ENCODE data around the gene KCTD21.
"Not testable (repeated sequence)": the region's sequence is repeated elsewhere in the genome, so short reads cannot be mapped to it uniquely, and the experiment has no call there.

The KCTD21 gene, protein sequence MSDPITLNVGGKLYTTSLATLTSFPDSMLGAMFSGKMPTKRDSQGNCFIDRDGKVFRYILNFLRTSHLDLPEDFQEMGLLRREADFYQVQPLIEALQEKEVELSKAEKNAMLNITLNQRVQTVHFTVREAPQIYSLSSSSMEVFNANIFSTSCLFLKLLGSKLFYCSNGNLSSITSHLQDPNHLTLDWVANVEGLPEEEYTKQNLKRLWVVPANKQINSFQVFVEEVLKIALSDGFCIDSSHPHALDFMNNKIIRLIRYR

DNA sequence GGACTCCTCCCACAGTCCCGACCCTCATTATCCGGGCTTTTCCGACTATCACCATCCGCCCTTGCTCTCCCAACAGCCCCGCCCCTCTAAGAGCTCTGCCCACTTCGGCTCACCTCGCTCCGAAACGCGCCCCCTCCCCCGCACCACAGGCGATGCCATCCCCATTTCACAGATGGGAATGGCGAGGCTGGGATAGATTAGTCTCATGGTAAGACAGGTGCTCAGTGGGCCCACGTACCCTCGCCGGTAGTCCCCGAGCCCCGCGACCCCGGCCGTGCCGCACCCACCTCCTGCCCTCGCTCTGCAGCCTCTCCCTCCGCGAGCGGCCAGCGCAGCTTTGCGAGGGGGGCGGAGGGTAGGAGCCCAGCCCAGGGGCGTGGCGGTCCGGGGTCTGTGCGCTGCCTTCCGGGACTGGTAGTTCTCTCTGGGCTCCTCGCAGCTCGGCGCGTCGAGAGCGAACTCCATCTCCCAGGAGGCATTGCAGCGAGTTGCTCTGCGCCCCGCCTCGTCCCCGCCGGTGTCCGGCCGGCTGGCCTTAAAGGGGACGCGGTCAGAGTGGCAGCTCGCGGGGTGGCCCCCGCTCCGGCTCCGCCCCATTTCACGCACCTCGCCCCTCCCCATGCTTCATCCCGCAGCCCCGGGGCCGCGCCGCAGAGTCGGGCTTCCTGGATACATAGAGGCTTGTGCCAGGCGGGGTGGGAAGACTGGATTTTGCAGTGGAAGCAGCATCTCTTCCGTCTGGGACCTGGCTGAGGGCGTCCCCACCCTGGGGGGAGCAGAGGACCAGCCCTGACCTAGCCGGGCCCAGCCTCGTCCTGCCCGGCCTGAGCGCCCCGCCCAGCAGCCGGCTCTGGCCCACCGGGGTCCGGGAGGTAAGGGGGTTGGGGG lies at the start of gene KCTD21, which contains the start of gene USP35:
KCTD21 (minus strand) TSS at position 341 of the 888 bp plus-strand sequence. CDS start 14,072 bp downstream, outside the sequence.
USP35 (plus strand) TSS at position 634 of the 888 bp plus-strand sequence. CDS start 7,327 bp downstream, outside the sequence.
- DNase-seq = peak; percentile 75 to 86 (median 79)

DNA sequence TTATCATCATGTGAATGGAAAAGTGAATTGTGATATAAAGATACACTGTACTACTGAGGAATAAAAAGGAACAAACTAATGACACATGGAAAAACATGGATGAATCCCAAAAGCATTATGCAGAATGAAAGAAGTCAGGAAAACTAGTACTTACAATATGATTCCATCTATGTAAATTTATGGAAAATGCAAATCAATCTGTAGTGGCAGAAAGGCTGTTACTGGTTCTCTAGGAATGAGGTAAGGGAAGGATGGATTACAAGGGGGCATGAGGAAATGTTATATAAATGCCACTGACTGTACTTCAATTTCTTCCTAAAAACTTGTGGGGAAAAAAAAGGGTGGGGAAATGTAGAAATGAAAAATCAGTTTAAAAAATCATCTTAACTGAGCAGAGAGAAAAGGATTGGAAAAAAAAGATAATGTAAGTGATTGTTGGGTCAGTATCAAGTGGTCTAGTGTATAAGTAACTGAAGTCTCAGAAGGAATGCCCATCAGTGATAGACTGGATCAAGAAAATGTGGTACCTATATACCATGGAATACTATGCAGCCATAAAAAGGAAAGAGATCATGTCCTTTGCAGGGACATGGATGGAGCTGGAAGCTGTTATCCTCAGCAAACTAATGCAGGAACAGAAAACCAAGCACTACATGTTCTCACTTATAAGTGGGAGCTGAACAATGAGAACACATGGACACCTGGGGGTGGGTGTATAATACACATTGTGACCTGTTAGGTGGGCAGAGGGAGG lies 49.0 kb upstream of the KCTD21 start:
- DNase-seq = no peak

DNA sequence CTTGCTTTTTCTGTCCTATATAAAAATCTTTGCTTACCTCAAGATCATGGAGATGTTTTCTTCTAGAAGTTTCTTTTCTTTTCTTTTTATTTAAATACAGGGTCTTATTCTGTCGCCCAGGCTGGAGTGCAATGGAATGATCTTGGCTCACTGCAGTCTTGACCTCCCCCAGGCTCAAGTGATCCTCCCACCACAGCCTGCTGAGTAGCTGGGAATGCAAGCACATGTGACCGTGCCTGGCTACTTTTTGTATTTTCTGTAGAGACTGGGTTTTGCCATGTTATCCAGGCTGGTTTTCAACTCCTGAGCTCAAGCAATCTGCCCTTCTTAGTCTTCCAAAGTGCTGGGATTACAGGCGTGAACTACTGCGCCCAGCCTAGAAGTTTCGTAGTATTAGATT lies 45.6 kb upstream of the KCTD21 start:
- no peak for DNase-seq

DNA sequence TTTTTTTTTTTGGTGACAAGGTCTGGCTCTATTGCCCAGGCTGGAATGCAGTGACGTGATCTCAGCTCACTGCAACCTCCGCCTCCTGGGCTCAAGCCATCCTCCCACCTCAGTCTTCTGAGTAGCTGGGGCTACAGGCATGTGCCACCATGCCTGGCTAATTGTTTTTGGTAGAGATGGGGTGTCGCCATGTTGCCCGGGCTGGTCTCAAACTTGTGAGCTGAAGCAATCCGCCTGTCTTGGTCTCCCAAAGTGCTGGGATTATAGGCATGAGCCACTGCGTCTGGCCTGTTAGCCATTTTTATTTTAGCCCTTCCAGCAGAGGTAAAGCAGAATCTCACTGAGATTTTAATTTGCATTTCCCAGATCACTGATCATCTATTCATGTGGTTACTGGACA lies 44.6 kb upstream of the KCTD21 start:
- DNase-seq = not testable (repeated sequence)

DNA sequence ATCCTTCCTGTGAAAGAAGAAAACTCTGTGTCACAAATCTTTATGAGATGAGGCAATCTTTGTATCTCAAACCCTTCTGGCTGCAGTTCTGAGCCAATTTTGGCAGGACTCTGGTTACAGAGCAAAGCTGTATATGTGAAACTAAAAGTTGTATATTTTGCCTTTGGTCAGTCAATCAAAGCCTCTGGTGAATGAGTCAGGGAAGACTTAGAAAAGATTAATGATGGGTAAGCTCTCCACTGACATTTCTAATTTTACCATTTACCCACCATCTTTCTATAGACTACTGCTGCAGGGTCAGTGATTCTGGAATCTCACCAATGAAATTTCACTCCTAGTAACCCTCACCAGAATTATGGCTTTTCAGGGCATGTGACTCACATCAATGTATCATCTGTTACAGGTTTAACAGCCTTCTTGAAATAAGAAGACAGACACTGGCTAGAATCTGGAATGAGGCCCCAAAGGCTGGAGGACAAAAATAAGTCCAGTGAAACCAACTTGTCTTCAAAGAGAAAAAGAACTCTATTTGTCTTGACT lies 43.6 kb upstream of the KCTD21 start:
- no peak for DNase-seq

DNA sequence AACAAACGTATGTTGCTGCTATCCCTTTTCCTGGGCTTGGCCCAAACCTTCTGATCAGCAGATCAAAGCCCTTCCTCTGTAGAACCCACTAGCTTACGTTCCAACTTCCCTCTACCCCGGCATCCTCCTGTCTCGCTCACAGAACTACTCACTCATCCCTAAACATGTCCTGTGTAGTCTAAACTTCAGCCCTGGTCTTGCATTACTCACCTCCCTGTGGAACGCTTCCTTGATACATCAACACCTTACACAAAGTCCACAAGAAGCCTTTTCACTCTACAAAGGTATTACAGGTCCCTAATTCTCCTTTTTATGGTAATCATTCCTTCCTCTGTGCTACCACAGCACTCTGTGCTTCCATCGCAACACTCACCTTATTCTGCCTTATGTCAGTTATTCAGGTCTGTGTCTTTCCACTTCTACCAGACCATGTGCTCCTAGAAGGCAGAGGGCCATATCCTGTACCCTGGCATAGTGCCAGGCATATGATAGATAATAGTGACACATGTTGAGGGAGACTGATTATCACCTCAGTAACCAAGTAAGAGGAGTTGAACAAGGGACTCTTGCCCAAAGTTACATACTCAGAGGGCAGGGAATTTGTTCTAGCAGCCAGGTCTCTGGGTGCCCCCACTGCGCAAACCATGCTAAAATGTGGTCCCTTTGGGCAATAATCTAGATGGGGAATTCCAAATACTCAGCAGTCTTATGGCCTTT lies 41.9 kb upstream of the KCTD21 start:
- DNase-seq = no peak

DNA sequence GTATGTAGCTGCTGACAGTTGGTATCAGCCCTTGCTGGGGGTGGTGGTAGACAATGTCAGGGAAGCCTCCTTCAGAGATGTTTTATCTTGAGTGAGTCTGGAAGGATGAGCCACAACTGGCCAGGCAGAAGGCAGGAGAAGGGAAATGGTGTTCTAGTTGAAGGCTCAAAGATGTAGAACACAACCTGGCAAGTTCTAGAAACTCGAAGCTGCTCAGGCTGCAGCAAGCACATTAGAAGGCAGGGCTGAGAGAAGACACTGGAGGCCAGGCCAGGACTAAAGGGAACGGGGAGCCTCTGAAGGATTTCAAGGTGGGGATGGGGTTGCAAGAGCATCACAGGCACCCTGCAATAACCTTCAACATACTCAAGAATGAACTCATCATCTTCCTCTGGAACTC lies 40.7 kb upstream of the KCTD21 start:
- no peak for DNase-seq

DNA sequence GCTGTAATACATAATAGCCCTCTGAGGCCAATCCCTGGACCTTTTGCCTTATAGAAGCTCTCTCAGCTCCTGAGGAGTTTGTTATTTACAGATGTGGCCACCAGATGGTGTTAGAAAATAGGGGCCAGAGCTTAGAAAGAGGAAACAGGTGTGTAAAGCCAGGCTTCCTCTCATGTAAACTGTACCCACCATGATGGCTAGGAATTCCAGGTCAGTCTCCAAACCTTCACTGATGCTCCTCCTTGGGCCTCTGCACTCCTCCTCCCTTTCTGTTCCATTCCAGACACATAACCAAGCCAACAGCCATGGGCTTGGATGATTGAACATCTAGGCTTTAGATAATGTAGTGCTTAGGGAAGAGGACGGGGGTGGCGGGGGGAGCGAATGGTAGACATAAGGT lies 40.0 kb upstream of the KCTD21 start:
- DNase-seq = no peak

DNA sequence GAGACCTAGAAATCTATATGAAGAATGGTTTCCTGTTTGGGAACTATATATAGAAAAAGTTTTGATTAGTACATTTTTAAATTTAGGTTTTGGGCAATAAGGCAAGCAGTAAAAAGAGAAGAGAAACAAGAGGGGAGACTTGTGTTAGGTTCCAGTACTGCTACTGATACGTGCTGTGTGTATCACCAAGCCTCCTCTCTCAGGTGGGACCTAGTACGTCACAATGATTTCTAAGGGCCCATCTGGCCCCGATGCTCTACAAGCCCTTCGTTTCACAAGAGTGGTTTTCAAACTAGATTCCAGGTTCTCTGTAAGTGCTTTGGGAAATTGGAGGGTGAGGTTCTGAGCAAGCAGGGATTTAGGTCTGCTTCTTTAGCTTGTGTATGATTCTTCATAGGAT lies 39.5 kb upstream of the KCTD21 start:
- no peak for DNase-seq

DNA sequence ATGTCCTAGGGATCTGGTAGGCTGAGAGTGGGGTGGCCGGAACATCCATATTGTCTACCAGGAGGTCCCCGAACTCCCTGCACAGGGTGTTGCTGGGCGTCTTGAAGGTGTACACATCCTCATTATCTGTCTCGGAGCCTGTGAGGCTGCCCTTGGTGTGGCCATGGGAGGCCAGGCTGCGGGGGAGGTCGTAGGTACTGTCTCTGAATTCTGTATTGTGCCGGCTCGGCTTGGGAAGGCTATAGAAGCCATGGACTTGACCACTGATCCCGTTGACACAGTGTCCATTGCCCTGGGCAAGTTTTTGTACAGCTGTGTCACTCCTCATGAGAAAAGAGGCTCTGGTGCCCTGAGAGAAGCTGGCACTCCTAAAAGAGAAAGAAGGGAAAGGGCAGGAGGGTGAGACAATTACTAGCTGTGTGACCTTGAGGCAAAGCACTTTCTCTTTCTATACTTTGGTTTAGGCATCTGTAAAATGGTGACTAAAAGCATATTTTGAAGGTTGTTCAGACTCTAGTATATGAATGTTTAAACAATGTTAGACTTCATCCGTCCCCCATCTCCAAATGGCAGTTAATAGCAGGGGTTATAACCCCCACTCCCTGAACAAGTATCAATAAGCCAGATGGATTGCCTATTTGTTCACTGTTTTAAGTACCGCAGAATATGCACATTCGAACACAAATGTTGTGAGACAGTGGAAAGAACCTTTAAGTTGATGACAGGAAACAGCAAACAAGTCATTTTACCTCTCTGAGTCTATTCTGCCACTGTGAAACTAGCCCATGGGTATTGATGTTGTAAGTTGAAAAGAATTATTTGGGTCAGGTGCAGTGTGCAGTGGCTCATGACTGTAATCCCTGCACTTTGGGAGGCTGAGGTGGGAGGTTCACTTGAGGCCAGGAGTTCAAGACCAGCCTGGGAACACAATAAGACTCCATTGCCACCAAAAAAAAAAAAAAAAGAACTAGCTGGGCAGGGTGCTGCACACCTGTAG lies 38.6 kb upstream of the KCTD21 start:
- no peak for DNase-seq

DNA sequence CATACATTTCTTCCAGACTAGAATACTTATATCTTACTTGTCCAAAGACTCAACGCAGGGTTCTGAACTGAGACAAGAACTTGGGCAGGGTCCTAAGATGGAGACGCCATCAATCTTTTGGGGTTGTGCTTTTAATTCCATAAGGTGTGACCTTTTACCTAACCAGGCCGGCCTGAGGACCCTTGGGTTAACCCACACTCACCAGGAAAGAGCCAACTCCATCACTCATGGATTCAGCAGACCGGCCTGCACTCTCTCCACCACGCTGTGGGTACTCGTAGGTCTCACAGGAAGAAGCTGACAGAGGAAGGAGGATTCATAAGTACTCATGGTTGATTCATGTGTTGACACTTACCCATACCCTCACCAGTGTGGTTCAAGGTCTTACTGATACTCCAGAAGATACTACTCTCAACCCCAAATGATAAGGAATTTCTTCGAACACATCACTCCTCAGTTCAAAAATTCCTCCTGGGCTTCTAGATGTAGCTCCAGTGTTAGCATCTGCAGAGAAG lies 36.5 kb upstream of the KCTD21 start:
- DNase-seq = no peak

DNA sequence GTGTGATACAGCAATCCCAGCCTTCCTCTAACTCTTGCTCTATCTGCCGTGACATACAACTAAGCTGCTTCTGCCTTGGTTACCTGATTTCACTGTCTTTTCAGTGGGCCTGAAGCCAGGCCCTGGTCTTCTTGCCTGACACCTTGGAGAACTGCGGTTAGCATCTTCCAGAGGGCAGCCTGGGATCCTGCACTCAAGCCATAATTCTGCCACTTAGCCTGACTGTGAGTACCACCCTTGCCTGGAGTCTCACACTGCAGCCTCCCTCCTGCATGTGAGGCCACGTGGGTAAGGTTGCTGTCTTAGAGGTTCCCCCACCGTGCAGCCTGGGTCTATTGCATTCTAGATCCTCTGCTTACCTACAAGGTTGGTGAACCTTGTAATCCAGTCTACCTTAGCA lies 36.1 kb upstream of the KCTD21 start:
- no peak for DNase-seq

DNA sequence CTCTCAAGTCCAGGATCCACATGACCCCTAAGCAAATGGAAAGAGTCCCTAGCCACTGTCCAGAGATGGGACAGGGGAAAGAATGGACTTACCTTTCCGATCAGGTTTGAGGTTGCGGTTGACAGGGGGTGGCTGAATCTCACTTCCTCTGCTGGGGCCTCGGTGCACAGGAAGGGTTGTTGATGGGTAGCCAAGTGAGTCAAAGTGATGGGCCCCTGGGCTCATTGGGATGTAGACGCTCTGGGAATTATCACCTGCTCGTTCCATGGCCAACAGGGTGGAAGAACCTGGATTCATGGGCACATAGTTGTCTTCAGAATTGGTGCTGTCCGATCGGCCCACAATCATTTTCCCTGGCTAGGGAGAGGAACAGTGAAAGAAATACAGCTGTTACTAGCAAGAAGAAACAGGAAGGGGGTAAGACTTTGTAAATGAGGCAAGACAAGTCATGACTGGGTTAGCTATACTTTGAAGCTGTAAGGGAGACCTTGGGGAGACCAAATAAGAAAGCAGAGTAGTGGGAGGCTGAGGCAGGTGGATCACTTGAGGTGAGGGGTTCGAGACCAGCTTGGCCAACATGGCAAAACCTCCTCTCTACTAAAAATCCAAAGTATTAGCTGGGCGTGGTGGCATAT lies 35.0 kb upstream of the KCTD21 start:
- DNase-seq = no peak

DNA sequence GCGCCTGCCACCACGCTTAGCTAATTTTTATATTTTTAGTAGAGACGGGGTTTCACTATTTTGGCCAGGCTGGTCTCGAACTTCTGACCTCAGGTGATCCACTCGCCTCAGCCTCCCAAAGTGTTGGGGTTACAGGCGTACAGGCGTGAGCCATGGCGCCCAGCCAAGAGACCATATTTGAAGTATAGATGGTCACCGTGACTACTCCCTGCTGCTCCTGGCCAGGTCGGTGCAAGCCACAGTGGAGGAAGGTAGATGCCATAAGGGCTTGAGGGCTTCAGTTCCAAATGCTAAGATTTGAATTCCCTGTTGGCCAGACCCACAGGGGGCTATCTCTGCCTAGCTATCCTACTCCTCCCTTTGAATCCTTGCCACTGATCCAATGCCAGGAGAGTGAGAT lies 34.3 kb upstream of the KCTD21 start:
- not testable (repeated sequence) for DNase-seq

DNA sequence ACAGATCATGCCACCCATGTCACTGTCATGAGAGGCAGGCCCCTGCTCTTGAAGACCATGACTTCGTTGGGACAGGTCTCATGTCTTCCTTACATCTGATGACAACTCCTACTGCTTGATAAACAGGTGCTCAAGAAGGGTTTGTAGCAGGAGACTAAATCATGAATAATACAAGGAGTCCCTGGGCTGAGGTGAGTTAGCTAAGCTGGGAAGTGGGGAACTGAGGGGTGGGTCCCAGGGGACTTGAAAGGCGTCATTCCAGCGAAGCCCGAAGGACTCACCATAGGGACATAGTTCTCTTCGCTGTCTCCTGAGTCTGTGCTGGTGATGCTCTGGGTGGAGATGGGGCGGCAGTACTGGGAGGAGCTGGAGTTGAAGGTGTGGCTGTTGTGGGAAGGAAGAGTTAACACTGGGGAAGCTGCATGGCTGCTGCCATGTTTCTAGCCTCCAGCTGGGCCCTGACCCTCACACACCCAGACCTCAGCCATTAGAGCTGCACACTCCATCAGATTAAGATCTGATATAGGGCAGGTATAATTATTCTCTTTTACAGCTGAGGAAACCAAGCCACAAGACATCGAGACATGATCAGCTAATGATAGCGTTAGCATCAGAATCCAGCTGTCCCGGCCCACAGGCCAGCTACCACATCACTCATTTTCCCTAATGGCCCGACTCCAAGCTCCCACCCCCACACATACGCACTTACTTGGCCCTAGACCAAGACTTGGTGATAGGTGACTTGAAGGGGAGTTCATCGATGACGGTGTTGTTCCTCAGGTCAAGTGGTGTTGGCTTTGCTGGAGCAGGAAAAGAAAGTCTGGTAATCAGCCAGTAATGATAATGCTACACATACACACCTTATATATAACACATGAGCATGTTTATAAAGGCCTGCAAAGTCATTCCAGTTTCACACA lies 33.2 kb upstream of the KCTD21 start:
- no peak for DNase-seq

DNA sequence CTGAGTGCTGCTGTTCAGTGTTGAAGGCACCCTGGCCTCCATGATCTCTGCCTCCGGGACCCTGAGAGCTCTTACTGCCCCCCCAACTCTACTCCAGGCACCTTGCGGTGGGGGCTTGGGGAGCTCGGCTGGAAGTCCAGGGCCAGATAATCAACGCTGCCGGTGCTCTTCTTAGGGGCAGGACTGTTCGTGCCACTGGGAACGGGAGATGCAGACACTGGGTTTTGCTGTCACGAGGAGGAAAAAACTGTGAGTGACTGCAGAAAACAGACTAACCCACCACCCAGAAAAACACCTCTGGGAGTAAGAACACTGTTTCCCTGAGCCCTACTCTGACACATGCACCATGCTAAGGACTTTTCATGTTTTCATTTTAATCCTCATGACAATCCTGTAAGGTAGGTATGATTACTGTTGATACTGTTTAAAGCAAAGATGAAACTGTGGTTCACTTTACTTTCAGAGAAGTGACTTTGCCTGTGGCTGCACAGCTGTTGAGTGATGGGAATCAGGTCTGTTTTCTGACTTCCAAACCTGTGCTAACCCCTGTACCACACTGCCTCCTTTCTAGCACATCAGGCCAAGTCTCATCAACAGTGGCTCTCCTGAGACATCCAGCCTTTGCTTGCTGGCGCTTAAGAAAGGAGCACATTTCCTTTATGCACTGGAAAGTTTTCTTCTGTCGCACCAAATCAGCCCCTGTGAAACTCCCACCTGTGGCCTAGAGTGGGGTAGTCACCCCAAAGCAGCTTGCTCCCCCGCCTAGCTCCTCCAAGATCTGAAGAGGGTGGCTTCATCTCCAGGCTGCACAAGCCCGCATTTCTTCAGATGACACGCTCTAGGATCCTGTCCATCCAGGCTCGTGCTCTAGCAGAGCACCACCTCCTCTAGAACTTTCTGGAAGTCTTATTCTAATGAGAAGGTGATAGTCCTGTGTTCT lies 32.1 kb upstream of the KCTD21 start:
- DNase-seq = no peak

DNA sequence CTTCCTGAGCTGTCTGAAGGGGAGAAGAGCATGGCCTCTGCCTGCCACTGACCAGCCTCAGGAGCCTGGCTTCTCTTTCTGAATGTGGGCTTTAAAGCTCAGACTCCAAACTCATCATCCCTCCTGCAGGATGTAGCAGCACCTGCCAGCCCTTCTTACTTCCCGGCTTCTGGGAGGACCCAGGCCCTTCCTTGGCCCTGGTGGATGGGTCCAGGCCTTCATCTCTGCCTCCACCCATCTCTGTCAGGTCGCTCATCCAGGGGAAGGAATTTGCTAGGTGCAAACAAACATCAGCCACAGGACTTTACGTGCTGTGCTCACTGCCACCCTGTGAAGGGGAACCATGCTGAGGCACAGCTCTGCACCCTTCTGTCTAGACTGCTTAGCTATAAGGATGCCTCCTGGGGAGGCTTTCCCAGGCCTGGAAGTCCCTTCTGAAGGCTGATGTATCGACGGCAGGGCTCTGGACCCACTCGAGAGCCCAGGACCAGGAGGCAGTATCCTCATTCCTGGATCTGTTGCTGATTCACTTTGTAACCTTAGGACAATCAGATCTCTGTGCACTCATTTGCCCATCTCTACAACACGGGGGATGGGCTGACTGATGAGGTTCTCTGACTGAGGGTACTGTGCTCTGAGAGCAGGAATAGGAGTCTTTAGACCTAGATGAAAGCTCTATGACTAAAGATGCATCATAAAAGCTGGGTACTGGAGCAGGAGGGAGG lies 31.2 kb upstream of the KCTD21 start:
- DNase-seq = no peak
